K562 (cell line): ENCODE data around the gene PHF1. TPM values are rescaled to one million over a fixed set of nuclear protein-coding genes. Genes with fewer than 3 reads are reported as not detected.

Experiments
- BHLHE40 ChIP-seq: IDR thresholded peaks from 2 replicates; pipeline ENCODE4 v1.6.1; 2011; ENCODE audit warnings: low read length, improper control_type of control experiment
- BRF1 ChIP-seq: IDR thresholded peaks from 3 replicates; pipeline ENCODE4 v1.6.1; 2011; ENCODE audit warnings: borderline replicate concordance, mild to moderate bottlenecking; ENCODE audit not compliant: insufficient read length; ENCODE audit errors: extremely low read depth
- CBFA2T3 ChIP-seq: fragments of 450-650 bp; IDR thresholded peaks from 2 replicates; pipeline ENCODE4 v1.6.1; 2017
- FIP1L1 ChIP-seq: fragments of 200-400 bp; formaldehyde crosslinking; IDR thresholded peaks from 2 replicates; pipeline ENCODE4 v1.6.1; 2018; ENCODE audit warnings: mild to moderate bottlenecking, low read depth, low read length; ENCODE audit not compliant: poor library complexity, severe bottlenecking
- HCFC1 ChIP-seq: IDR thresholded peaks from 2 replicates; pipeline ENCODE4 v1.6.1; 2012; ENCODE audit warnings: low read depth, low read length, improper control_type of control experiment
- IFI16 ChIP-seq: fragments of 250-450 bp; sonication (Bioruptor Pico); IDR thresholded peaks from 2 replicates; pipeline ENCODE4 v2.1.2; 2022; ENCODE audit warnings: mild to moderate bottlenecking, inconsistent platforms
- ILF3 ChIP-seq: fragments of 450-650 bp; IDR thresholded peaks from 2 replicates; pipeline ENCODE4 v1.6.1; 2018; ENCODE audit warnings: antibody characterized with exemption, mild to moderate bottlenecking, moderate library complexity, borderline replicate concordance
- NONO ChIP-seq, 2 experiments: fragments of 200-400 bp in 1 of 2; fragments of 450-650 bp in 1 of 2; formaldehyde crosslinking in 1 of 2; IDR thresholded peaks; 2 replicates each; pipeline ENCODE4 v1.6.1; 2017; ENCODE audit warnings: low read depth in 2 of 2, mild to moderate bottlenecking in 2 of 2, moderate library complexity in 2 of 2, low read length in 1 of 2
- PHF20 ChIP-seq: fragments of 450-650 bp; IDR thresholded peaks from 2 replicates; pipeline ENCODE4 v1.6.1; 2018; ENCODE audit not compliant: partially characterized antibody
- POLR2H ChIP-seq: IDR thresholded peaks from 2 replicates; pipeline ENCODE4 v1.6.1; 2016; ENCODE audit warnings: missing genetic modification characterization, low read depth, mild to moderate bottlenecking, control low read depth, missing compliant biosample characterization, moderate library complexity
- SIRT6 ChIP-seq: IDR thresholded peaks from one replicate; pipeline ENCODE4 v1.6.1; 2012; ENCODE audit warnings: low read depth, mild to moderate bottlenecking, control low read depth, inconsistent platforms, low read length, moderate library complexity
- SLC30A9 ChIP-seq: fragments of 250-450 bp; sonication (Bioruptor Pico); IDR thresholded peaks from 2 replicates; pipeline ENCODE4 v1.8.0; 2022; ENCODE audit warnings: mild to moderate bottlenecking, moderate library complexity
- SREBF1 ChIP-seq: fragments of 150-350 bp; IDR thresholded peaks from 2 replicates; pipeline ENCODE4 v1.6.1; 2014; ENCODE audit warnings: antibody characterized with exemption, low read depth, low read length, borderline replicate concordance
- SRF ChIP-seq, 2 experiments: fragments of 250-450, 450-650 bp in 1 of 2; sonication (Bioruptor Pico) in 1 of 2; sonication (generic) in 1 of 2; formaldehyde crosslinking; IDR thresholded peaks; 2 replicates each; pipeline versions ENCODE4 v1.5.0 to v1.5.1; 2020 to 2022; ENCODE audit warnings: mild to moderate bottlenecking in 1 of 2, missing genetic modification reagents in 1 of 2
- TBL1XR1 ChIP-seq, 2 experiments: IDR thresholded peaks; 2 replicates each; pipeline ENCODE4 v1.6.1; 2012; ENCODE audit warnings: improper control_type of control experiment in 2 of 2, low read length in 2 of 2, mild to moderate bottlenecking in 1 of 2
- ZNF23 ChIP-seq: fragments of 250-450 bp; sonication (Bioruptor Pico); IDR thresholded peaks from 2 replicates; pipeline ENCODE4 v1.4.0; 2020; ENCODE audit warnings: mild to moderate bottlenecking
- ZNF561 ChIP-seq: fragments of 450-650 bp; formaldehyde crosslinking; conservative IDR thresholded peaks from 2 replicates; pipeline ENCODE4 v1.4.0; 2020; ENCODE audit warnings: mild to moderate bottlenecking, moderate library complexity
- ZNF583 ChIP-seq: fragments of 250-450 bp; sonication (Bioruptor Pico); IDR thresholded peaks from 2 replicates; pipeline ENCODE4 v1.4.0; 2020
- polyA plus RNA-seq, 8 experiments: library from polyadenylated mRNA; depleted of rRNA in 4 of 8; stranded (reverse) in 5 of 8; unstranded in 3 of 8; fragments of >200 nt; fragmentation: Nextera tagmentation in 2 of 8; fragmentation: Illumina TruSeq in 1 of 8; extraction: Ambion mirVana in 2 of 8; extraction: Trizol in 1 of 8; gene quantifications; 2 replicates each; pipeline versions ENCODE4 v1.2.1 to v1.2.3, GENCODE V29; 2011 to 2014; ENCODE audit warnings: inconsistent platforms in 1 of 8, missing spikeins in 1 of 8
- total RNA-seq, 7 experiments: library from RNA; depleted of rRNA in 6 of 7; stranded (reverse); fragments of >200 nt in 6 of 7; fragmentation: Illumina TruSeq in 2 of 7; extraction: Trizol in 2 of 7; gene quantifications; 2 replicates each; pipeline versions ENCODE4 v1.2.1 to v1.2.3, GENCODE V29; 2011 to 2021; ENCODE audit warnings: low replicate concordance in 1 of 7
- TF ChIP-seq, protein P1 (sequence below): fragments of 250-450 bp; sonication (Bioruptor Pico); IDR thresholded peaks from 2 replicates; pipeline ENCODE4 v1.9.0; 2021; ENCODE audit warnings: mild to moderate bottlenecking, inconsistent platforms
- TF ChIP-seq, protein P2 (sequence below): sonication (generic); formaldehyde crosslinking; IDR thresholded peaks from 2 replicates; pipeline ENCODE4 v1.8.1; 2022; ENCODE audit warnings: missing genetic modification reagents
- TF ChIP-seq, protein P3 (sequence below): sonication (generic); formaldehyde crosslinking; IDR thresholded peaks from 2 replicates; pipeline ENCODE4 v1.8.0; 2022; ENCODE audit warnings: mild to moderate bottlenecking, missing genetic modification reagents

PHF1 gene
- total and polyA plus RNA-seq, 9 of the 15 experiments (the other 6 are each of a cell fraction or from before 2014, with no cell fraction given) = 3.7 to 64.2 (median 33.7) TPM

DNA sequence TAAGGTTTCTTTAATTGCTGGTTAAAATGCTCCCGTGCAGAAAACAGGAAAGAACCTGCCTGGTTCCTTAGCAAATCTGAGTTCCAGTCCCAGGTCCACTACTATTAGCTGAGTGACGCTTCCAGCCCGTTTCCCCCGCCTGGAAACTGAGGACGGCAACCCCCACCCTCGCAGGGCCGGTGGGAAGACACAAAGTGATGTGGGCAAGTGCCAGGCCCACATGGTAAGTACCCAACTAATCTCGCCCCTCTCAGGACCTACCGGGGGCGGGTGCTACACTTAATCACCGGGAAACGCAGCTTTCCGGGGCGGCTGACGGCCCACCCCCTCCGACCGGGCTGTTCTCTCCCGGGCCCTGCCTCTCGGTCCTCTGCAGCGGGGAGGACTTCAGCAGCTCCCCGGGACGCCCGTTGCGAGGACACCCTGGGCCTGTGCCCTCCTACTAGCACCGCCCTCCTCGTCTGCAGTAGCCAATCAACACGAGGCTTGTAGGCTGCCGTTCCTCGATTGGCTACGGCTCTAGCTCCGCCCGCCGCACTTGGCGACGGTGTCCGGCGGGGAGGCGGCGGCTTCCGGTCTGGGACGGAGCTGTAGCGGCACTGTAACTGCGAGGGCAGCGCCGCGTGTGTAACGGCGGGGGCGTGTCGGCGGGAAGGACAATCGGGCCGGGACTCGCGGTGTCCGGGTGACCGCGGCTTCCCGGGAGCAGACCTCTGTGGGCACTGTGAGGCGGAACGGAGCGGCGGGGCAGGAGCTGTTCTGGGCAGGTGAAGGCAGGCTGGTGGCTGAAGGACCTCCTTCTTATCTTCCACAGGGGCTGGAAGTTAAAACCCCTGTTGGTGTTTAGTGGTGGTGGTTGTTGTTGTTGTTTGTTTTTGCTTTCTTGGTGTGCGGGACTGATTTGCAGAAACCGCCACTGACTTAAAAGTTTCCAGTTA, 43.5 kb downstream of the PHF1 start, which contains the start of gene ZBTB9 (continued):
- TF ChIP-seq PHF20 = peak; percentile 73
- peak; percentile 81; the same call in 1 of the 2 replicates for TF ChIP-seq POLR2H (tag)
- no peak for TF ChIP-seq ILF3
- peak in 1 of 2 experiments; percentile 76; a peak in 2 of 4 replicates for TF ChIP-seq SRF (CRISPR knock-in tag; IDR thresholded peaks at IDR 0.05)
- TF ChIP-seq BHLHE40 = peak; percentile 51
- TF ChIP-seq NONO (IDR thresholded peaks at IDR 0.05; ENCODE audit: low read depth in 2 of 2, low read length in 1 of 2) = 0 out of 4 replicates have a peak, but pooled peaks of 1 of the 2 experiments have one; percentile 48
- TF ChIP-seq SIRT6 = no peak
- TF ChIP-seq, protein P1, sequence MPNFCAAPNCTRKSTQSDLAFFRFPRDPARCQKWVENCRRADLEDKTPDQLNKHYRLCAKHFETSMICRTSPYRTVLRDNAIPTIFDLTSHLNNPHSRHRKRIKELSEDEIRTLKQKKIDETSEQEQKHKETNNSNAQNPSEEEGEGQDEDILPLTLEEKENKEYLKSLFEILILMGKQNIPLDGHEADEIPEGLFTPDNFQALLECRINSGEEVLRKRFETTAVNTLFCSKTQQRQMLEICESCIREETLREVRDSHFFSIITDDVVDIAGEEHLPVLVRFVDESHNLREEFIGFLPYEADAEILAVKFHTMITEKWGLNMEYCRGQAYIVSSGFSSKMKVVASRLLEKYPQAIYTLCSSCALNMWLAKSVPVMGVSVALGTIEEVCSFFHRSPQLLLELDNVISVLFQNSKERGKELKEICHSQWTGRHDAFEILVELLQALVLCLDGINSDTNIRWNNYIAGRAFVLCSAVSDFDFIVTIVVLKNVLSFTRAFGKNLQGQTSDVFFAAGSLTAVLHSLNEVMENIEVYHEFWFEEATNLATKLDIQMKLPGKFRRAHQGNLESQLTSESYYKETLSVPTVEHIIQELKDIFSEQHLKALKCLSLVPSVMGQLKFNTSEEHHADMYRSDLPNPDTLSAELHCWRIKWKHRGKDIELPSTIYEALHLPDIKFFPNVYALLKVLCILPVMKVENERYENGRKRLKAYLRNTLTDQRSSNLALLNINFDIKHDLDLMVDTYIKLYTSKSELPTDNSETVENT (CRISPR knock-in tag) = peak; percentile 23; the same call in 1 of the 2 replicates
- 0 out of 2 replicates have a peak, but pooled peaks have one; percentile 21 for TF ChIP-seq ZNF583 (CRISPR knock-in tag)
- TF ChIP-seq FIP1L1 = no peak
- TF ChIP-seq SLC30A9 (CRISPR knock-in tag) = no peak
- TF ChIP-seq IFI16 (CRISPR knock-in tag) = no peak
- peak; percentile 70 for TF ChIP-seq HCFC1
- TF ChIP-seq ZNF23 = no peak
- no peak for TF ChIP-seq SREBF1
- TF ChIP-seq, protein P2, sequence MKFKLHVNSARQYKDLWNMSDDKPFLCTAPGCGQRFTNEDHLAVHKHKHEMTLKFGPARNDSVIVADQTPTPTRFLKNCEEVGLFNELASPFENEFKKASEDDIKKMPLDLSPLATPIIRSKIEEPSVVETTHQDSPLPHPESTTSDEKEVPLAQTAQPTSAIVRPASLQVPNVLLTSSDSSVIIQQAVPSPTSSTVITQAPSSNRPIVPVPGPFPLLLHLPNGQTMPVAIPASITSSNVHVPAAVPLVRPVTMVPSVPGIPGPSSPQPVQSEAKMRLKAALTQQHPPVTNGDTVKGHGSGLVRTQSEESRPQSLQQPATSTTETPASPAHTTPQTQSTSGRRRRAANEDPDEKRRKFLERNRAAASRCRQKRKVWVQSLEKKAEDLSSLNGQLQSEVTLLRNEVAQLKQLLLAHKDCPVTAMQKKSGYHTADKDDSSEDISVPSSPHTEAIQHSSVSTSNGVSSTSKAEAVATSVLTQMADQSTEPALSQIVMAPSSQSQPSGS = no peak
- TF ChIP-seq, protein P3, sequence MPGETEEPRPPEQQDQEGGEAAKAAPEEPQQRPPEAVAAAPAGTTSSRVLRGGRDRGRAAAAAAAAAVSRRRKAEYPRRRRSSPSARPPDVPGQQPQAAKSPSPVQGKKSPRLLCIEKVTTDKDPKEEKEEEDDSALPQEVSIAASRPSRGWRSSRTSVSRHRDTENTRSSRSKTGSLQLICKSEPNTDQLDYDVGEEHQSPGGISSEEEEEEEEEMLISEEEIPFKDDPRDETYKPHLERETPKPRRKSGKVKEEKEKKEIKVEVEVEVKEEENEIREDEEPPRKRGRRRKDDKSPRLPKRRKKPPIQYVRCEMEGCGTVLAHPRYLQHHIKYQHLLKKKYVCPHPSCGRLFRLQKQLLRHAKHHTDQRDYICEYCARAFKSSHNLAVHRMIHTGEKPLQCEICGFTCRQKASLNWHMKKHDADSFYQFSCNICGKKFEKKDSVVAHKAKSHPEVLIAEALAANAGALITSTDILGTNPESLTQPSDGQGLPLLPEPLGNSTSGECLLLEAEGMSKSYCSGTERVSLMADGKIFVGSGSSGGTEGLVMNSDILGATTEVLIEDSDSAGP (CRISPR knock-in tag) = peak; percentile 61; the same call in 1 of the 2 replicates
- TF ChIP-seq ZNF561 (CRISPR knock-in tag) = no peak
- no peak for TF ChIP-seq BRF1
- peak in 1 of 2 experiments; percentile 45; a peak in 1 of 4 replicates for TF ChIP-seq TBL1XR1 (IDR thresholded peaks at IDR 0.05; ENCODE audit: low read length in 2 of 2)
- no peak for TF ChIP-seq CBFA2T3
